Esophagus (tissue), 2 donors: ENCODE data around the gene RBFOX1. TPM values are rescaled to one million over a fixed set of nuclear protein-coding genes. Genes with fewer than 3 reads are reported as not detected.

Experiments
- H3K27ac ChIP-seq, 2 donors: one replicate each; pipeline ENCODE4 v1.5.1; 2013; ENCODE audit warnings: low read depth in 2 of 2, mild to moderate bottlenecking in 2 of 2, inconsistent platforms in 1 of 2, low read length in 1 of 2, moderate library complexity in 1 of 2
- H3K27me3 ChIP-seq, 2 donors: one replicate each; pipeline ENCODE4 v1.6.1; 2013; ENCODE audit warnings: low read length in 2 of 2, control low read depth in 1 of 2, mild to moderate bottlenecking in 1 of 2; ENCODE audit not compliant: insufficient read depth in 2 of 2, control insufficient read depth in 1 of 2
- H3K36me3 ChIP-seq, 2 donors: one replicate each; pipeline ENCODE4 v1.6.1; 2013; ENCODE audit warnings: low read length in 1 of 2; ENCODE audit not compliant: control insufficient read depth in 2 of 2, insufficient read depth in 2 of 2
- H3K4me1 ChIP-seq, 2 donors: one replicate each; pipeline ENCODE4 v1.6.1; 2013; ENCODE audit warnings: low read length in 1 of 2; ENCODE audit not compliant: control insufficient read depth in 2 of 2, insufficient read depth in 2 of 2
- H3K4me3 ChIP-seq, 2 donors: one replicate each; pipeline ENCODE4 v1.5.1; 2013; ENCODE audit warnings: low read length in 2 of 2, mild to moderate bottlenecking in 2 of 2, low read depth in 1 of 2, moderate library complexity in 1 of 2
- H3K9me3 ChIP-seq, 2 donors: one replicate each; pipeline ENCODE4 v1.6.1; 2013; ENCODE audit warnings: mild to moderate bottlenecking in 2 of 2, low read depth in 1 of 2, low read length in 1 of 2, moderate library complexity in 1 of 2; ENCODE audit not compliant: control insufficient read depth in 2 of 2, insufficient read depth in 1 of 2
- WGBS, 2 donors: extraction: QIAGEN DNeasy Blood & Tissue Kit; methylation state at CpG; one replicate each; pipeline ENCODE4 v1.1.7; 2013; 5-methylcytosine and 5-hydroxymethylcytosine counted together
- polyA plus RNA-seq, 2 donors: library from polyadenylated mRNA; stranded (reverse); fragments of 200-250 nt; gene quantifications; one replicate each; pipeline ENCODE4 v1.2.3, GENCODE V29; 2013
- donor health status: healthy with polysubstance abuse.
- donor health status: Bipolar disorder and iron deficiency.

RBFOX1 gene
- polyA plus RNA-seq, 2 donors = 0.01 to 0.16 TPM

- Histone ChIP-seq H3K4me3 (no peak overlapping the region), H3K9me3 (no peaks in the 10 kb centered on the region), H3K27me3 (no peaks in the 10 kb centered on the region), H3K27ac (no peak overlapping the region), H3K4me1 (no peaks in the 10 kb centered on the region), H3K36me3 (no peaks in the 10 kb centered on the region)
- WGBS, 2 donors = 78 to 82% methylated on average over 16 of the region's 16 CpGs
Measured at GRCh38 chr16:7378024-7378695, 45.5 kb downstream of the RBFOX1 start.

DNA sequence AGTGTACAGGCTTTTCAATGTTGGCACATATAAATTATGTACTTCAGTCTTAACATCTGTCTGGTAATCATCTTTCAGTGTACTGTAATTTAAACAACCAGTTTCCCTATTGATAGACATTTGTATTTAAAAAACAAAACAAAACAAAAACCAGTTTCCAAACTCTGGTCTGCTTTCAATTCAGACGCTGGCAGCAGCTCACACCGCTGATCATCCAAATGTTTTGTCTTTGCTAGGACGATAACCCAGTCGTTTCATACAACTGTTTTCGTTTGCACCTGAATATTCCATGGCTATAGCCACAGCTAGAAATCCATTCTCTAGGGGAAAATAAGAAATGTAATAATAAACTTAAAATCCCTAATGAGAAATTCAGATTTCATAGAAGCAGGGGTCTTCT lies 47.8 kb downstream of the RBFOX1 start:
- Histone ChIP-seq H3K4me3 (no peak overlapping the region), H3K36me3 (no peaks in the 10 kb centered on the region), H3K27ac (no peak overlapping the region), H3K27me3 (no peaks in the 10 kb centered on the region), H3K4me1 (no peaks in the 10 kb centered on the region), H3K9me3 (no peaks in the 10 kb centered on the region)
- WGBS, 2 donors = 72 to 78% methylated on average over 5 of the region's 5 CpGs

DNA sequence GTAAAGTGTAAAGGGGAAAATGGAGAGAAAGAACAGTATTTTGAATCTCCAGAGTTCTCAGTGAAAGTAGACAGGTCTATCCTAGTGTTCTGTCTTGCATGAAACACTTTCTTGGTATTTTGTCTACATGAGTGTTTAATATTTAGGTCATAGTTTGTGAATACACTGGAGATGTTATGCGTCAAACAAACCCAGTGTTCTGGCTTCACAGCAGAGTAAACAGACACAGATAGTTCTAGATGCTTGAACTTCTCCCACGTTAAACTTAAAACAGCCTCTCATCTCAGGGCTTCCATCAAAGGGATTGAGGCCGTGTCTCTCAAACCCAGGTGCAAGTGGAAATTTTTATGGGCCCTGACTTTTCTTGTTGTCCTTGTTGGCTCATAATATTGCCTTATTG lies 48.3 kb downstream of the RBFOX1 start:
- Histone ChIP-seq H3K9me3 (no peaks in the 10 kb centered on the region), H3K4me1 (no peaks in the 10 kb centered on the region), H3K36me3 (no peaks in the 10 kb centered on the region), H3K4me3 (no peak overlapping the region), H3K27me3 (no peaks in the 10 kb centered on the region), H3K27ac (no peak overlapping the region)
- WGBS, 2 donors = 60 to 62% methylated on average over 3 of the region's 3 CpGs

- Histone ChIP-seq H3K4me3 (no peak overlapping the region), H3K27ac (no peak overlapping the region), H3K27me3 (no peaks in the 10 kb centered on the region), H3K36me3 (no peaks in the 10 kb centered on the region), H3K4me1 (no peaks in the 10 kb centered on the region), H3K9me3 (no peaks in the 10 kb centered on the region)
- 89% methylated on average over 6 of the region's 6 CpGs for WGBS, 2 donors
Measured at GRCh38 chr16:7381671-7382070, 49.0 kb downstream of the RBFOX1 start.

DNA sequence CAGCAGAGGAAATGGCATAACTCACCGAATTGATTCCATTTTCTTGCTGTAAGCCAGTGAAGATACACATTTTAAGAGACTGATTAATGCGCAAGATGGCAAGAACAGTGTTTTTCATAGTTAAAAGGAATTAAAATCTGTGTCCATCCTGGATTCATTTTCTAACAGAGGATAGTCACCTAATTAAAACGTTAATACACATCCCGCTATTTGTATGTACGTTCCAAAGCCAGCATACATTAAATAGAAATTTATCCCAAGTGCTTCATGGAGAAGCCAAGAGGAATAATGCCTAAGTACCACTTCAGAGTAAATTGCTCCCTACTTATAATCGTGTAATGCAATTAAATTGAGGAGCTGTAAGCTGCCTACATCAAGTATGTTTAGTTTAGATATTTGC lies 49.9 kb downstream of the RBFOX1 start:
- Histone ChIP-seq H3K27me3 (no peaks in the 10 kb centered on the region), H3K27ac (no peak overlapping the region), H3K36me3 (no peaks in the 10 kb centered on the region), H3K4me1 (no peaks in the 10 kb centered on the region), H3K4me3 (no peak overlapping the region), H3K9me3 (no peaks in the 10 kb centered on the region)
- WGBS, 2 donors = 76 to 85% methylated on average over 6 of the region's 6 CpGs

DNA sequence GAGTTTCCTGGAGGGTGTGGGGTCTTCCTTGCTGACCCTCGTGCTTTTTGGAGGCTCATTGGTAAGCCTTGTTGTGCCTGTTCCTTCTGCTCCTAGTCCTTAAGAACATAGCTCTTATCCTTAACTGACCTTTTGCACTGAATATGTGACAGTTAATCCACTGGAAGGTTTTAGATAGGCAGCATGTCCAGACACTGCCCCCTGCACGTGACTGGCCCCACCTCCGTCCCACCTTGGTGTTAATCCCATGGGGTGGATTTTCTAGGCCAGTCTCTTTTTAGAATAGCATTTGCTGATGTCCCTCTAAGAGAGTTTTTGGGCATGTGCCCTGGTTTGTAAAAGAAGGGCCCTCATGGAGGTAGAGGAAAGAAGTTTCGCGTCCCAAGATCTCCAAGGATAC lies 58.3 kb downstream of the RBFOX1 start:
- H3K9me3 ChIP-seq = no peaks in the 10 kb centered on the region
- no peaks in the 10 kb centered on the region for H3K36me3 ChIP-seq
- no peak overlapping the region for H3K4me3 ChIP-seq
- no peaks in the 10 kb centered on the region for H3K4me1 ChIP-seq
- H3K27me3 ChIP-seq = no peaks in the 10 kb centered on the region
- H3K27ac ChIP-seq = no peak overlapping the region
- WGBS, 2 donors = 56 to 77% methylated on average over 5 of the region's 5 CpGs

DNA sequence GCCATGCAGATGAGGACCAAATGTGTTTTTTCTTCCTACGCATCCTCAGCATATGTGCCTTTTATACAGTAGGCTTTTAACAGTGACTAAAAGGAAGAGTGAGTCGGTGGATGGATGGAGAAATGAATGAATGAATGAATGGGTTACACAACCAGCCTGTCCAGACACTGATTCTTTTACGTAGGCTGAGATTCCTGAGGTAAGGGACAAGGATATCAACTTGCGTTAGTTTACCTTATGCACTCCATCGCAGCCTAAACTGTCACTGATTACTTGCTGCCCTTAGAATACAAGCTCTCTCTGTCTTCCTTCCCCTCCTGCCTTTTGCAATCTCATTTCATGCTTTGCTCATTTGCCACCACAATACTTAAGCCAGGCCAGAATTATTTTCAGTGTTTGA lies 59.0 kb downstream of the RBFOX1 start:
- Histone ChIP-seq H3K27me3 (no peaks in the 10 kb centered on the region), H3K9me3 (no peaks in the 10 kb centered on the region), H3K4me1 (no peaks in the 10 kb centered on the region), H3K36me3 (no peaks in the 10 kb centered on the region), H3K4me3 (no peak overlapping the region), H3K27ac (no peak overlapping the region)
- 78 to 81% methylated on average over 5 of the region's 5 CpGs for WGBS, 2 donors

DNA sequence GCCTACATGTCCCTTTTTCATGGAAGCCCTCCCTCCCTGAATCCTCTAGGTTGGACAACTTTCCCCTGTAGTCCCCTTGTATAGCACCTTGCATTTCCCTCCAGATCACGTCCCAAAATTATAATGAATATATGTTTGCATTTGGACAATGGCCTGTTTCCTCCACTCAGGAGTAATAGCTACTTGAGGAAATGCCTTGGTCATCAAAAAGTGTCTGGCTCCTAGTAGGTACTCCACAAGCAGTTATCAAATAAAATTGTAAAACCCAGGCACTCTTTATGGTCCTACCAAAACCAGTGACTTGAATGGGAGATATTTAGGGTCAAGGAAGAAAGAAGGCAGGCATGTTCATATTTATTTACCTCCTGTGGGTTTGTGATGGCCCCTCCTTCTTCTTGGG lies 59.6 kb downstream of the RBFOX1 start:
- Histone ChIP-seq H3K4me3 (no peak overlapping the region), H3K4me1 (no peaks in the 10 kb centered on the region), H3K9me3 (no peaks in the 10 kb centered on the region), H3K27ac (no peak overlapping the region), H3K27me3 (no peaks in the 10 kb centered on the region), H3K36me3 (no peaks in the 10 kb centered on the region)
- WGBS, 2 donors = 71 to 72% methylated on average over 1 of the region's 1 CpG

- no peaks in the 10 kb centered on the region for H3K36me3 ChIP-seq
- H3K4me3 ChIP-seq = no peak overlapping the region
- H3K9me3 ChIP-seq = no peaks in the 10 kb centered on the region
- 90 to 93% methylated on average over 4 of the region's 4 CpGs for WGBS, 2 donors
- H3K27me3 ChIP-seq = no peaks in the 10 kb centered on the region
- no peak overlapping the region for H3K27ac ChIP-seq
- H3K4me1 ChIP-seq = no peaks in the 10 kb centered on the region
Measured at GRCh38 chr16:7393680-7394079, 61.0 kb downstream of the RBFOX1 start.

DNA sequence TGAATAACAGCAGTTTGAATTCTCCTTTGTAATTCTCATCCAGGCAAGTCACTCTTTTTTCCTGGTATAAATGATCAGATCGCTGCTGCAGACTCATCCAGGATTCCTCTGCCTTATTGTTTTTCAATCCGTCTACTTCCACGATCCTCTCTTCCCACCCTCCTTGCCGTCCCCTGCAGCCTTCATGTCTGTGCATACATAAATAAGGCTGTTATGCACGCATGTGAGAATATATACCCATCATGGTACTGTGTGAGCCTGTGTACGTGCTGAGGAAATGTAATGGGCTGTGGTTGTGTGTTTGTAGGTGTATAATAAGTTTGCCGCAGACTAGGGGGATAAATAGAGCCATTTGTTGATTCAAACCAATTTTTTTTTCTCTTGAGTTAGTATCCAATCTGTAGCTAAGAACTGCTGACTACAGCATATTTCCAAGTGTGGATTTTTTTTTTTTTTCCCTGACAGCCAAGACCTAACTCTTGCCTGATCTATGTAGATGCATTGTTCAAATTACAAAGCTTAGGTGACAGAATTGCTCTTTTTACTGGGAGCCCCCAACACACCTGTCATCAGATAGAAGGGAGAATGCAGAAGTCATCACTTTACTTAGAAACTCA lies 62.2 kb downstream of the RBFOX1 start:
- WGBS, 2 donors = 73 to 84% methylated on average over 7 of the region's 7 CpGs
- H3K27ac ChIP-seq = no peak overlapping the region
- H3K27me3 ChIP-seq = no peaks in the 10 kb centered on the region
- no peak overlapping the region for H3K4me3 ChIP-seq
- no peaks in the 10 kb centered on the region for H3K9me3 ChIP-seq
- H3K36me3 ChIP-seq = no peaks in the 10 kb centered on the region
- H3K4me1 ChIP-seq = no peaks in the 10 kb centered on the region
